Activated CD8-positive, alpha-beta memory T cell treated with anti-CD3 and anti-CD28 coated beads for 1 hour (primary cell): ENCODE measurements around the gene MXRA8.
"Not testable (repeated sequence)": the region's sequence is repeated elsewhere in the genome, so short reads cannot be mapped to it uniquely, and the experiment has no call there.

ENCODE experiments used
- DNase-seq, 2 donors: peaks; one replicate each; pipeline ENCODE4 v3.0.0-alpha.2; 2020; ENCODE audit warnings: low read depth in 1 of 2; ENCODE audit errors: extremely low read depth in 1 of 2

Gene MXRA8

DNA sequence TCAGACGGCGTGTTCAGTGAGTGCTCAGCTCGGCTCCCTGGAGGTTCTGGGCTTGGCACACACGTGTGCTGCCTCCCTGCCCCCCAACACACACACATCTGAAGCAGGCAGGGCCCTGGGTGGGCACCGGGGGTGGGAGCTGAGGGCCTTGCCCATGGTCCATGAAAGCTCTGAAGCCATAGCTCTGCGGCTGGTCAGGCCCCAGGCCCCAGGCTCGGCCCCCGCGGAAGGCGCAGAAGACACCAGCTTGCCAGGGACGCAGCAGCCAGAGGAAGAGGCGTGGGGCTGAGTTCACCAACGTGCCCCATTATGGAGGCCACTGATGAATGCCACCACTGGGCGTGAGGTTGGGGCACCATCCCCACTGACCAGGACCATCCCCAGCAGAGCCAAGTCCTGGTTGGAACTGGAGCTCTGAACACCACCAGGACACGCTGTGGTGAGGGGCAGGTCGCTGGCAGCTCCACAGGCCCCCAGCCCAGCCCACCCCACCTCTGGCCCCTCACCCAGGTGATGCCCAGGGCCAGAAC lies 12.5 kb upstream of the MXRA8 start:
- DNase-seq: no peak

DNA sequence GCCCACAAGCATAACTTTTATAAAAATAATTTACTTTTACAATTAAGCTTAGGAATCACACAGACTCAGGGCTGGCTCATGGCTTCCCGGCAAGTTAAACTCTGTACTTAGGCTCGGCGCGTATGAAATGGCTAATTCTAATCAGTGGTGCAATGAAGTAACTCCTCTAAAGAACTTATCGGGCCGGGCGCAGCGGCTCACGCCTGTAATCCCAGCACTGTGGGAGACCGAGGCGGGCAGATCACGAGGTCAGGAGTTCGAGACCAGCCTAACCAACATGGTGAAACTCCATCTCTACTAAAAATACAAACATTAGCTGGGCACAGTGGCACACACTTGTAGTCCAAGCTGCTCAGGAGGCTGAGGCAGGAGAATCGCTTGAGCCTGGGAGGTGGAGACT lies 11.7 kb upstream of the MXRA8 start:
- not testable (repeated sequence) for DNase-seq

- no peak for DNase-seq
These were observed 9.0 kb upstream of the MXRA8 start for GRCh38 chr1:1367315-1367714.

DNA sequence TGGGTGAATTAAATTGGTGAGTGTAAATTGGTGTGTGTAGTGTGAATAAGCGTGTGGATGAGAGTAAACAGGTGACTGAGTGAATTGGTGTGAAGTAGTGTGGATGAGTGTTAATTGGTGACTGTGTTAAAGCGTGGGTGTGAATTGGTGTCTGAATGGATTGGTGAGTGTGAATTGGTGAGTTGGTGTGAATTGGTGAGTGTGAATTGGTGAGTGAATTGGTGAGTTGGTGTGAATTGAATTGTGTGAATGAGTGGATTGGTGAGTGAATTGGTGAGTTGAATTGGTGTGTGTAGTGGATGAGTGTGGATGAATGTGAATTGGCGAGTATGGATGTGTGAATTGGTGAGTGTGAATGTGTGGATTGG lies 8.3 kb upstream of the MXRA8 start:
- DNase-seq: no peak

DNA sequence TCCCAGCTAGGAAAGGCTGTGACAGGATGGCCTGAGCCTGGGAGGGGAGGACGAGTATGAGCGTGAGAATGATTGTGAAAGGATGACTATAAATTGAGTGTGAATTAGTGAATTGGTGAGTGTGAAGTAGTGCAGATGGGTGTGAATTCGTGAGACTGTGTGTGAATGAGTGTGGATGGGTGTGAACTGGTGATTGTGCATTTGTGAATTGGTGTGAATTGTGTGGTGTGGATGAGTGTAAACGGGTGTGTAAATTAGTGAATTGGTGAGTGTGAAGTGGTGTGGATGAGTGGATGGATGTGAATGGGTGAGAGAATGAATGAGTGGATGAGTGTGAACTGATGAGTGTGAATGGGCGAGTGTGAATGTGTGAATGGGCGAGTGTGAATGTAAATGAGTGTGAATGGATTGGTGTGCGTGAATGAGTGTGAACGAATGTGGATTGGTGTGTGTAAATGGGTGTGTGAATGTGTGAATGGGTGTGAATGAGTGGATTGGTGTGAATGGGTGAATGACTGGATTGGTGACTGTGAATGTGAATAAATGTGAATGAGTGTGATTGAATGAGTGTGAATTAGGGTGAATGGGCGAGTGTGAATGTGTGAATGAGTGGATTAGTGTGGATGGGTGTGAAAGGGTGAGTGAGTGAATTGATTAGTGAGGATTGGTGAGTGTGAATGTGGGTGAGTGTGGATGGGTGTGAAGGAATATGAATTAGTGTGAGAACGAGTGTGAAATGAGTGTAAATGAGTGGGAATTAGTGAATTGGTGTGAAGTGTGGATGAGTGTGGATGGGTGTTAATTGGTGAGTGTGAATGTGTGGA lies 7.7 kb upstream of the MXRA8 start:
- DNase-seq: no peak

GRCh38 chr1:1364266-1364665 lies 5.9 kb upstream of the MXRA8 start:
- no peak for DNase-seq

DNA sequence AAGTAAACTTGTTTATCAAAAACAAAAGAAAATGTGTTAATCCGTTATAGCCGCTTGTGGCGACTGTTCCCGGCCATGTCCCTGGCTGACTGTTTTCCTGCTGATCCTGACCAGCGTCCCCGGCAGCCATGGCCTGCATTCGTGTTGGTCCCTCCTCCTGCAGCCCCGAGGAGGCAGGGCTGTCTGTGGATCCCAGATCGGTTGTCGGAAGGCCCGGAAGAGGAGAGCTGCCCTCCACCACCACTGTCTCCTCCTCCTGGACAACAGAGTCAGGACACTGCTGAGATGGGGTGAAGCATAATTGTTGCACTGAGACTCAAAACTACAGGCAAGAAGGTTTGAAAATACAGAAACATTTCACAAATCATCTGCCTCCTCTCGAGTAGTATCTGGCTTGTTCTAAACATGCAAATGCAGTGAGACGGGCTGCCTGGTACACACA lies 3.6 kb upstream of the MXRA8 start:
- DNase-seq: no peak

- no peak for DNase-seq
These were observed 3.1 kb upstream of the MXRA8 start for GRCh38 chr1:1361233-1361981.

DNA sequence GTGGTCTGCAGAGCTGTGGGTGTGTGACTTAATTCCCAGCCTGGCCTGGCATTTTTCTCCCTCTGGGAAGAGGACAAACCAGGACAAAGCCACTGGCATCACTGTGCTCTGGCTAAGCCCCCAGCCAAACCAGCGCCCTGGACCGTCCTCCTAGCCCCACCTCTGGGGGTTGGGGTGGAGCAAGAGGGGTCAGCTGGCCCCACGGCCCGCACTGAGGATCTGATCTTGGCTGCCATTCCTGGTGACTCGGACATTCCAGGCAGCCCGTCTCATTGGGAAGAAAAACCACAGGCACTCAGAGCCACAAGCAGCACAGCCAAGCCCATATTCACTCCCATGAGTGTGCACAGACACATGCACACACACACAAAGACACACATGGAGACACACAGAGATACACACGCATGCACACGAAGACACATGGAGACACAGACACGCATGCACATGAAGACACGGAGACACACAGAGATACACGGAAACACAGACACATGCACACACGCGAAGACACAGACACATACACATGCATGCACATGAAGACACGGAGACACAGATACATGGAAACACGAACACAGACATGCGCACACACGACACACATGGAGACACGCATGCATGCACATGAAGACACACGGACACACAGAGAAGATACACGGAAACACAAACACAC lies 2.3 kb upstream of the MXRA8 start:
- DNase-seq: no peak

GRCh38 chr1:1359664-1360468 lies 1.5 kb upstream of the MXRA8 start:
- DNase-seq: no peak

DNA sequence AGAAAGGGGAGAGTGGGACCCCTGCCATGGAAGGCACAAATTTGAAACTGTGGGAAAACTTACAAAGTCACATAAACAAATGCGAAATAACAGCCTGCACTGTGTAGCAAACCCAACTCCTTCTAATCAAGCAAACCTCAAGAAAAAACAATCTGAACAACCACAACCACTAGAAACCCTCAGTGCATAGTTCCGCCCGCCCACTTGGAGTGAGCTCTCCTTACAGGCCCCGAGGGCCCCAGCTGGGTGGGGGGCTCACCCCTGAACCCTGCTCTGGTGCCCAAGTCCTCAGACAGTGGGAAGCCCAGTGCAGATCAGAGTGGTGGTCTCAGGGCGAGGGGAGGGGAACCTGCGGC lies 931 bp upstream of the MXRA8 start:
- no peak for DNase-seq

DNA sequence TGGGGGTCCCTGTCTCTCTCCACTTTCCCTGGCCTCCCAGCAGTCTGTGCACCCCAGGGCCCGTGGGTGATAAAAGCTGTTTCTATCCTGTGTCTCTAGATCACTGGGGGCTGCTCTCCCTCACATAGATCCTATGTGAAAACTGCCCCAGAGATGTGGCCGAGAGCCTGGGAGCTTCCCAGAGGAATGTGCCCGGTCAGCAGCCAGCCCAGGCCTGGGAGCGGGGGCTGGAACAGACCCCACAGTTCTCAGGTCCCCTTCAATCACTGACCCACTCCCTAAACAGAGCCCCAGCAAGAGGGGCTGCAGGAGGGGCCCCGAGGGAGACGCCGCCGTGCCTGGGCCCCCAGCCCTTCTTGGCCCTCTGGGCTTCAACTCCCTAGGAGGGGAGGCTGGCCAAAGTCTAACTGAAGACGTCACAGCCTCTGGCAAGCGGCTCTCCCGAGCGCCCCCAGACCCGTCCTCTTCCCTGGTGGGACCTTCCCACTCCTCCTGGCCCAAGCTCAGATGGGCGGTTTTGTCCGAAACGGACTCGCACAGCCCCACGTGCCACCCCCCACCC lies 403 bp downstream of the MXRA8 start:
- no peak for DNase-seq

DNA sequence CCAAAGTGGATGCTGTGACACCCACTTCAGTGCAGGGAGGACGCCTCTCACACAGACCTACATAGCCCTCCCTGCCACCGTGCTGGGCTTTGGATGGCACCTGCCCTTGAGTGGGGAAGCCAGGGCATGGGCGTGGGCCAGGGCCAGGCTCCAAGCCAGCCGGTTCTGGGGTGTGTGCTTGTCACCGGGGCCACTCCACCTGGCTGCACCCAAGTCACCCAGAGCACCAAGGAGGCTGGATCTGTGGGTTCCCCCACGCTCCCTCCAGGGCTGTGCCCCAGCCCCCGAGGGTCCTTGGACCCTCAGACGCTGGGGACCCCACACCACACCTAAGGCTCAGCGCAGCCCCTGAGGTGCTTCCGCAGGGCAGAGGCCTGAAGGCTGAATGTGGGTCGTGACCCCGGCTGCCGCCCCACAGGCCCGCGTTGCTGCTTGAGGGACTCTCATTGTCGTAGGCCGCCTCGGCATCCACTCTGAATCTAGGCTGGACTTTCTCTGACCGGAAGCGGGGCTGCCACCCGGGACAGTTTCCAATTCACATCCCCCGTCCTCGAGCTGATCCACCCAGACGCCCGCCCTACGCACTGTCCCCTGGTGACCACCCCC lies 1.5 kb downstream of the MXRA8 start:
- DNase-seq: no peak

GRCh38 chr1:1356166-1356795 lies 2.1 kb downstream of the MXRA8 start:
- no peak for DNase-seq

- no peak for DNase-seq
These were observed 2.9 kb downstream of the MXRA8 start for GRCh38 chr1:1355416-1355815.

DNA sequence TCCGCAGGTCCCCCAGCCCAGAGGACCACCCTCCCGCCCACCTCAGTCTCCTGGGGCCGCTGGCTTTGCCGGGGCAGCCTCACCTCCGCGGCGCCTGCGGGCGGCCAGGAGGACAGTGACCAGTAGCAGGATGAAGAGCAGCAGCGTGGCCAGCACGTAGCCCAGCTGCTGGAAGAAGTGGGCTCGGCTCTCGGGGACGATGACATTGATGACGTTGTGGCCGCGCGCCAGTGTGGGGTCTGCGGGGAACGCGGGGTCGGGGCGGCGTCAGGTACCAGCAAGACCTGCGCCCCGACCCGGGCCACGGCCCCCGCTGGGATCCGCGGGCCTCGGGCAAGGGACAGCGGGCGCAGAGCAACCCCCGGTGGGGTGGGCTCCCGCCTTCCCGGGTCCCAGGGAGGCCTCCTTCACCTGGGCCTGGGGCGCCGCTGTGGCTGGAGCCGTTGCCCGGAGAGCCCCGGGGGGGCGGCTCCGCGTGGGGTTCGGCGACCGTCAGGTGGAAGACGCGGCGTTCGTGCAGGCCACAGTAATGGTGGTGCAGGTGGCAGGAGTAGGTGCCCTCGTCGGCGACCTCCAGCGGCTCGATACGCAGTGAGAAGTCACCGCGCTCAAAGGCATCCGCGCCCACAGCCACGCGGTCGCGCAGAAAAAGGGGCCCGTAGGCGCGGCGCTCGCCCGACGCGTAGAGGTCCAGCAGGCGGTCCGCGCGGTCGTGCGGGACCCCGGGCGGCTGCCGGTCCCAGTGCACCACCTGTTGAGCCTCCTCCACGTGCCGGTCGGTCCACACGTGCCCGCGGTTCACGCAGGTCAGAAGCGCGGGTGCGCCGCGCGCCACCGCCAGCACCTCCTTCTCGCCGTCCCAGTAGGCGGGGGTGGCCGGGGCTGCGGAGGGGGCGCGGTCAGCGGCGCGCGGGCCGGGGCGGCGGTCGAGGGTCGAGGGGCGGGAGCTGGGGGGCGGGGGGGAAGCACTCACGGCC lies 3.8 kb downstream of the MXRA8 start:
- no peak for DNase-seq

GRCh38 chr1:1353389-1354151 lies 4.8 kb downstream of the MXRA8 start:
- no peak for DNase-seq
